HFFc6 (cell line): Measurements from ENCODE around the gene SPINK13. TPM values are rescaled to one million over a fixed set of nuclear protein-coding genes. Genes with fewer than 3 reads are reported as not detected.
"Not testable (repeated sequence)": the region's sequence is repeated elsewhere in the genome, so short reads cannot be mapped to it uniquely, and the experiment has no call there.

Source experiments
- DNase-seq: peaks from one replicate; pipeline ENCODE4 v3.0.0-alpha.2; 2018
- H3K27ac Mint-ChIP-seq: 2 replicates; pipeline ENCODE4 v1.8.0; 2020; ENCODE audit warnings: mild to moderate bottlenecking, mixed read lengths
- H3K27me3 Mint-ChIP-seq: 2 replicates; pipeline ENCODE4 v1.8.0; 2021; ENCODE audit warnings: mild to moderate bottlenecking, moderate library complexity, mixed read lengths; ENCODE audit not compliant: insufficient read depth
- H3K36me3 Mint-ChIP-seq: 2 replicates; pipeline ENCODE4 v1.8.0; 2021; ENCODE audit warnings: low read depth, mixed read lengths
- H3K4me1 Mint-ChIP-seq: 2 replicates; pipeline ENCODE4 v1.8.0; 2020; ENCODE audit warnings: low read depth, mixed read lengths
- H3K4me3 Mint-ChIP-seq: 2 replicates; pipeline ENCODE4 v1.8.0; 2020; ENCODE audit warnings: mild to moderate bottlenecking, moderate library complexity, mixed read lengths
- H3K9me3 Mint-ChIP-seq: 2 replicates; pipeline ENCODE4 v1.8.0; 2020; ENCODE audit warnings: mild to moderate bottlenecking, mixed read lengths
- total RNA-seq, 6 experiments: library from RNA; stranded (reverse); fragmentation: NEBNext Ultra II Directional; extraction: Animal tissue kit (Norgen Biotek cat#: 25700); gene quantifications; 2 replicates in 1 of 6; 3 replicates in 5 of 6; pipeline ENCODE4 v1.2.3, GENCODE V29; 2021
- TF ChIP-seq, protein P1 (sequence below): fragments of 200-600 bp; sonication (generic); IDR thresholded peaks from 2 replicates; pipeline ENCODE4 v1.5.0; 2021; ENCODE audit warnings: antibody characterized with exemption, mild to moderate bottlenecking

The SPINK13 gene
- total RNA-seq, 6 experiments from 2014 or later, result not detected

DNA sequence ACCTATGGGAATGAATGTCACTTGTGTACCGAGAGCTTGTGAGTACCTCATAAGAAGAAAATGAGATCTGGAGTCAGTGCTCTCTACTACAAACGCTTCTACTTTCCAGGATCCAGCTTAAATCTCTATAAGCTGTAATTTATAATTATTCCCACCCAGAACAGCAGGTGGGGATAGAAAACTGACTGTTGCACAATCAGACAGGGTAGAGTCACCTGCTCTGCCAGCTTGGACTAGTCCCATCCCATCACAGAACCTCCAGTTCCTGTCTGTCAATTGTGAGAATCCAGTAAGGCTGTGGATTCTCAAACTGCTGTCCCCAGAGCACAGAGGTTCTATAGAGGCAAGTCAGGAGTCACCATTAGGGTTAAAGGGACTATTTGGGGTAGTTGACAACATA lies 45.6 kb downstream of the SPINK13 start:
- DNase-seq, result no peak
- Mint-ChIP-seq H3K9me3 (peaks cover 16% of the 10 kb centered on the region), H3K4me3 (no peak overlapping the region)

DNA sequence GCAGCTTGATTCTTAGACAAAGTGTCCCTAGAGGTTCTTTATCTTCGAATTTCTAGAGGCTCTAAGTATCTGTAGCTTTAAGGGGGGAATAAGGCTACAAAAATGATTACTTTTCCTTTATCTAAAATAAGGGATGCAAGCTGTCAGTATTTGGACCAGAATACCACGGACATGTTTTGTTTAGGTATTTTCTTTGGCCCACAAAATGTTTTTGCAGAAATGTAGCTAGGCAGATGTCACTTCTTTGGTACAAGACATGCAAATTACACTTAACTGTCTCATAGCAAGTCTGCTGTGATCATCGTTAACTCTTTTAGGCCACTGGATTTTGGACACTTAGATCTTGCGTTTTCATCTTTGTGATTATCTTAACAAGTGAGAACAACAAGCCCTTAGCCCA lies 46.1 kb downstream of the SPINK13 start:
- H3K9me3 Mint-ChIP-seq, result peaks cover 14% of the 10 kb centered on the region
- H3K27ac Mint-ChIP-seq, result no peak overlapping the region
- TF ChIP-seq, protein P1, sequence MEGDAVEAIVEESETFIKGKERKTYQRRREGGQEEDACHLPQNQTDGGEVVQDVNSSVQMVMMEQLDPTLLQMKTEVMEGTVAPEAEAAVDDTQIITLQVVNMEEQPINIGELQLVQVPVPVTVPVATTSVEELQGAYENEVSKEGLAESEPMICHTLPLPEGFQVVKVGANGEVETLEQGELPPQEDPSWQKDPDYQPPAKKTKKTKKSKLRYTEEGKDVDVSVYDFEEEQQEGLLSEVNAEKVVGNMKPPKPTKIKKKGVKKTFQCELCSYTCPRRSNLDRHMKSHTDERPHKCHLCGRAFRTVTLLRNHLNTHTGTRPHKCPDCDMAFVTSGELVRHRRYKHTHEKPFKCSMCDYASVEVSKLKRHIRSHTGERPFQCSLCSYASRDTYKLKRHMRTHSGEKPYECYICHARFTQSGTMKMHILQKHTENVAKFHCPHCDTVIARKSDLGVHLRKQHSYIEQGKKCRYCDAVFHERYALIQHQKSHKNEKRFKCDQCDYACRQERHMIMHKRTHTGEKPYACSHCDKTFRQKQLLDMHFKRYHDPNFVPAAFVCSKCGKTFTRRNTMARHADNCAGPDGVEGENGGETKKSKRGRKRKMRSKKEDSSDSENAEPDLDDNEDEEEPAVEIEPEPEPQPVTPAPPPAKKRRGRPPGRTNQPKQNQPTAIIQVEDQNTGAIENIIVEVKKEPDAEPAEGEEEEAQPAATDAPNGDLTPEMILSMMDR, result no peak
- H3K4me3 Mint-ChIP-seq, result no peak overlapping the region
- DNase-seq, result no peak
- H3K36me3 Mint-ChIP-seq, result no peaks in the 10 kb centered on the region
- no peaks in the 10 kb centered on the region for H3K4me1 Mint-ChIP-seq
- H3K27me3 Mint-ChIP-seq, result no peaks in the 10 kb centered on the region

More for the DNA sequence above, 45.6 kb downstream of the SPINK13 start:
- Mint-ChIP-seq H3K27me3 (no peaks in the 10 kb centered on the region), H3K4me1 (no peaks in the 10 kb centered on the region), H3K36me3 (no peaks in the 10 kb centered on the region), H3K27ac (no peak overlapping the region)
- TF ChIP-seq, protein P1, result no peak

DNA sequence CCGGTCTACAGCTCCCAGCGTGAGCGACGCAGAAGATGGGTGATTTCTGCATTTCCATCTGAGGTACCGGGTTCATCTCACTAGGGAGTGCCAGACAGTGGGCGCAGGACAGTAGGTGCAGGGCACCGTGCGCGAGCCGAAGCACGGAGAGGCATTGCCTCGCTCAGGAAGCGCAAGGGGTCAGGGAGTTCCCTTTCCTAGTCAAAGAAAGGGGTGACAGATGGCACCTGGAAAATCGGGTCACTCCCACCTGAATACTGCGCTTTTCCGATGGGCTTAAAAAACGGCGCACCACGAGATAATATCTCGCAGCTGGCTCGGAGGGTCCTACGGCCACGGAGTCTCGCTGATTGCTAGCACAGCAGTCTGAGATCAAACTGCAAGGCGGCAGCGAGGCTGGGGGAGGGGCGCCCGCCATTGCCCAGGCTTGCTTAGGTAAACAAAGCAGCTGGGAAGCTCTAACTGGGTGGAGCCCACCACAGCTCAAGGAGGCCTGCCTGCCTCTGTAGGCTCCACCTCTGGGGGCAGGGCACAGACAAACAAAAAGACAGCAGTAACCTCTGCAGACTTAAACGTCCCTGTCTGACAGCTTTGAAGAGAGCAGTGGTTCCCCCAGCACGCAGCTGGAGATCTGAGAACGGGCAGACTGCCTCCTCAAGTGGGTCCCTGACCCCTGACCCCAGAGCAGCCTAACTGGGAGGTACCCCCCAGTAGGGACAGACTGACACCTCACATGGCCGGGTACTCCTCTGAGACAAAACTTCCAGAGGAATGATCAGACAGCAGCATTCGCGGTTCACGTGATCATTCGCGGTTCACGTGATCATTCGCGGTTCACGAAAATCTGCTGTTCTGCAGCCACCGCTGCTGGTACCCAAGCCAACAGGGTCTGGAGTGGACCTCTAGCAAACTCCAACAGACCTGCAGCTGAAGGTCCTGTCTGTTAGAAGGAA lies 51.7 kb downstream of the SPINK13 start:
- H3K4me1 Mint-ChIP-seq, H3K27ac Mint-ChIP-seq, H3K36me3 Mint-ChIP-seq, DNase-seq, H3K4me3 Mint-ChIP-seq, H3K27me3 Mint-ChIP-seq: not testable (repeated sequence)
- peaks cover 11% of the 10 kb centered on the region for H3K9me3 Mint-ChIP-seq

DNA sequence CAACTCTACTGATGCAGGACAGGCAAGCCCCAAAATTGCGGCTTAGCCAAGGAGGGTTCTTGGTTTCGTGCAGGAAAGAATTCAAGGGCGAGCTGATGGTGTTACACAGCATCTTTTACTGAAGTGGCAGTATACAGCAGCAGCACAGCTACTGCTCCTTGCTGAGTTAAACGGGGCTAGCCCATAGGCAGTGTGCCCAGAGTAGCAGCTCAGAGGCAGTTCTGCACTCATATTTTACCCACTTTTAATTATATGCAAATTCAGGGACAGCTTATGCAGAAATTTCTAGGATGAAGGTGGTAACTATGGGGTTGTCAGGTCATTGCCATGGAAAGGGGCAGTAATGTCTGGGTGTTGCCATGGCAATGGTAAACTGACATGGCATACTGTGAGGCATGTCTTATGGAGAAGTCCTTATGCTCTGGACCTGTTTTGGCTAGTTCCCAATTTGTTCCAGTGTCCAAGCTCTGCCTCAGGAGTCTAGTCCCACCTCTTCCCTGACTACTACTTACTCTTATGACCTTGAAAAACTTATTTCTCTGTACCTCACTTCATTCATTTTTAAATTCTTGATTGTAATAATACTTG lies 64.8 kb downstream of the SPINK13 start:
- DNase-seq, result no peak
- Mint-ChIP-seq H3K27me3 (no peaks in the 10 kb centered on the region; the same call in 1 of the 2 replicates), H3K4me1 (no peaks in the 10 kb centered on the region), H3K4me3 (no peak overlapping the region), H3K27ac (no peak overlapping the region), H3K9me3 (peaks cover 11% of the 10 kb centered on the region), H3K36me3 (no peaks in the 10 kb centered on the region)
- TF ChIP-seq, protein P1, result no peak

DNA sequence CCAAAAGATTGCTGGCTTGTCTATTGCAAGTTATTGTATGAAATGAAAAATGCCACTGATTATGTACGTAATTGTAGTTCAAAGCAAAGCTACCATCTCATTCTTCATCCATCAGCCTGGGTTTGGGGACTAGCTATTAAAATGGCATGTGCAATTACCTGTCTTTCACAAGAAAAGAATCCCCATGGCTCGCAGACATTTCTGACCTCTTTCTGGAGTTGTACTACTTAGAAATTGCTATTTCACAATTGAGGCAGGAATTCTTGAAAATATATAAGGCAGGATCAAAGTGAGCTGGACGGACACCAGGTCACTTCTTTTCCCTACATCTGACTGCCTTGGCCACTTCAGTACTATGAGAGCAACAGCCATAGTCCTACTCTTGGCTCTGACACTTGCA lies 66.7 kb downstream of the SPINK13 start, which contains the start of gene SPINK9:
TSS of gene SPINK9 (plus strand) at position 301 of the 400 bp plus-strand sequence. CDS start at position 356, 55 bp downstream.
- H3K27ac Mint-ChIP-seq, result no peak within 1 kb of the TSS

More for the DNA sequence above, 66.7 kb downstream of the SPINK13 start, which contains the start of gene SPINK9:
- DNase-seq, result no peak
- Mint-ChIP-seq H3K36me3 (no peaks in the 10 kb centered on the region), H3K27me3 (no peaks in the 10 kb centered on the region; the same call in 1 of the 2 replicates), H3K4me3 (no peak within 1 kb of the TSS), H3K4me1 (no peaks in the 10 kb centered on the region), H3K9me3 (peaks cover 8% of the 10 kb centered on the region)
- TF ChIP-seq, protein P1, result no peak

Other genes with a start within 250 kb of the SPINK13 start
- not detected for gene SPINK5, start 204.8 kb upstream of the SPINK13 start, total RNA-seq
- gene SPINK14, start 100.2 kb upstream of the SPINK13 start, total RNA-seq, result not detected
- not detected for gene SPINK6, start 65.8 kb upstream of the SPINK13 start, total RNA-seq
- not detected for gene MARCOL, start 30.3 kb upstream of the SPINK13 start, total RNA-seq
- gene SPINK7, start 43.6 kb downstream of the SPINK13 start, total RNA-seq, result not detected
- gene SPINK9, start 66.8 kb downstream of the SPINK13 start, total RNA-seq, result not detected
- 10 to 100 TPM; 28.1 to 31.7 (median 30.9) TPM for gene FBXO38, start 115.2 kb downstream of the SPINK13 start, total RNA-seq